ENCODE measurements around the gene PPARD. TPM values are rescaled to one million over a fixed set of nuclear protein-coding genes. Genes with fewer than 3 reads are reported as not detected.

Gene PPARD
- total RNA-seq, 1 donor from 2014 or later: 9.9 TPM

DNA sequence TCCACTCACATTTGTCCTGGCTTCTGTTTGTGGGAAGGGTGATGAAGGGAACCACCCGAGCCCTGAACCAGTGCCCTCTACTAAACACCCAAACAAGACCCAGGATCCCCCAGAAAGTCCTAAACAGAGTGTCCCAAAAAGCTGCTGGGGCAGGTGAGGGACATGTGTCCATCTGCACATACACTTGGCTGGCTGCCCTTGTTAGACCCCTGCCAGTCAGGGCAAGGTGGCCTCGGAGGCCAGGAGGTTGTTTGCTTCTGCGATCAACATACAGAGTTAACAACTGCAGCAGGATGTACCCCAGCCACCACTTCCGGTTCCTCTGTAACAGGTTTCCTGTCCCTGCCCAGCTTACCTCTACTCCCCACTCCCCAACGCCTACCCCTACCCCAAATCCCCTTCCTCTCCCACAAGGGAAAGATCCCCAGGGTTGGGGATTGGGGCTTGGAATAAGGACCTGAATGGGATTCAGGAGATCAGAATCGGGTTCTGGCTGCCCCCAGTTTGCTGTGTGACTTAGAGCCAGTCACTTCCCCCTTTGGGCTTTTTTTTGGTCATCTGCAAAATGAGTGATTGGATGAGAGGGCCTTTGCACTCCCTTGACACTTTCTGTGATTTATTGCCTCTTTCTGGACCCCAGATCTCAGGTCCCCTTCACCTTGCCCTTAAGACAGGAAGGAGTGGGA lies 30.8 kb upstream of the PPARD start:
- no peaks in the 10 kb centered on the region for H3K36me3 ChIP-seq (ENCODE audit: insufficient read depth, low read length)

DNA sequence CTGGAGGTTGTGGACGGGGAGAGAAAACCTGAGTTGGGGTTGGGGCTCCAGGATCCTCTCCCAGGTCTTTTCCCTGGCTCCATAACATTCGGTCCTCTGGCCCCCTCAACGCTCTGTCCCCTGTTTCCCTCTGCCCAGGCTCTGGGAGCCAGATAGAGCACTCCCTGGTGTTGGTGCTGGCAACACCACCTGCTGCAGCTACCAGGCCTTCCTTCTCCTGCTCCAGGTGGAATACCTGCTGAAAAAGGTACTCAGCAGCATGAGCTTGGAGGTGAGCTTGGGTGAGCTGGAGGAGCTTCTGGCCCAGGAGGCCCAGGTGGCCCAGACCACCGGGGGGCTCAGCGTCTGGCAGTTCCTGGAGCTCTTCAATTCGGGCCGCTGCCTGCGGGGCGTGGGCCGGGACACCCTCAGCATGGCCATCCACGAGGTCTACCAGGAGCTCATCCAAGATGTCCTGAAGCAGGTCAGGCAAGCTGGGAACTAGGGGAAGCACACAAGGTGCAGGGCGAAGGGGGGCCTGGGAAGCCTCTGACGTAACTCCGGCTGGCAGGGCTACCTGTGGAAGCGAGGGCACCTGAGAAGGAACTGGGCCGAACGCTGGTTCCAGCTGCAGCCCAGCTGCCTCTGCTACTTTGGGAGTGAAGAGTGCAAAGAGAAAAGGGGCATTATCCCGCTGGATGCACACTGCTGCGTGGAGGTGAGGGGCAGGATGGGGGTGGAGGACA lies 30.1 kb upstream of the PPARD start:
- TF ChIP-seq, protein P1, sequence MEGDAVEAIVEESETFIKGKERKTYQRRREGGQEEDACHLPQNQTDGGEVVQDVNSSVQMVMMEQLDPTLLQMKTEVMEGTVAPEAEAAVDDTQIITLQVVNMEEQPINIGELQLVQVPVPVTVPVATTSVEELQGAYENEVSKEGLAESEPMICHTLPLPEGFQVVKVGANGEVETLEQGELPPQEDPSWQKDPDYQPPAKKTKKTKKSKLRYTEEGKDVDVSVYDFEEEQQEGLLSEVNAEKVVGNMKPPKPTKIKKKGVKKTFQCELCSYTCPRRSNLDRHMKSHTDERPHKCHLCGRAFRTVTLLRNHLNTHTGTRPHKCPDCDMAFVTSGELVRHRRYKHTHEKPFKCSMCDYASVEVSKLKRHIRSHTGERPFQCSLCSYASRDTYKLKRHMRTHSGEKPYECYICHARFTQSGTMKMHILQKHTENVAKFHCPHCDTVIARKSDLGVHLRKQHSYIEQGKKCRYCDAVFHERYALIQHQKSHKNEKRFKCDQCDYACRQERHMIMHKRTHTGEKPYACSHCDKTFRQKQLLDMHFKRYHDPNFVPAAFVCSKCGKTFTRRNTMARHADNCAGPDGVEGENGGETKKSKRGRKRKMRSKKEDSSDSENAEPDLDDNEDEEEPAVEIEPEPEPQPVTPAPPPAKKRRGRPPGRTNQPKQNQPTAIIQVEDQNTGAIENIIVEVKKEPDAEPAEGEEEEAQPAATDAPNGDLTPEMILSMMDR (IDR thresholded peaks at IDR 0.05; ENCODE audit: insufficient read depth, low read depth, low read length): no peak
- TF ChIP-seq EZH2 (IDR thresholded peaks at IDR 0.05; ENCODE audit: insufficient read depth, low read length): no peak
- Histone ChIP-seq H3K27ac (ENCODE audit: low read depth, low read length) (no peak overlapping the region), H3K9me3 (ENCODE audit: insufficient read depth, low read depth, low read length) (no peaks in the 10 kb centered on the region), H3K79me2 (ENCODE audit: insufficient read depth, low read length) (no peaks in the 10 kb centered on the region), H3K36me3 (ENCODE audit: insufficient read depth, low read length) (no peaks in the 10 kb centered on the region), H3K4me3 (ENCODE audit: insufficient read depth, low read depth, low read length) (no peak overlapping the region), H3K9ac (ENCODE audit: low read length) (no peak overlapping the region), H3K4me2 (ENCODE audit: low read length) (no peak overlapping the region), H2AFZ (ENCODE audit: low read depth, low read length) (no peak overlapping the region), H3K27me3 (ENCODE audit: insufficient read depth, low read length) (peaks cover 16% of the 10 kb centered on the region), H4K20me1 (ENCODE audit: insufficient read depth, low read length) (no peaks in the 10 kb centered on the region), H3K4me1 (ENCODE audit: insufficient read depth, low read length) (no peaks in the 10 kb centered on the region)
- Mint-ChIP-seq H3K36me3 (ENCODE audit: low read depth, unreplicated experiment) (no peaks in the 10 kb centered on the region), H3K4me3 (ENCODE audit: unreplicated experiment) (no peak overlapping the region), H3K27me3 (ENCODE audit: low read depth, unreplicated experiment) (peaks cover 43% of the 10 kb centered on the region), H3K4me1 (ENCODE audit: low read depth, unreplicated experiment) (no peaks in the 10 kb centered on the region), H3K27ac (ENCODE audit: unreplicated experiment) (no peak overlapping the region), H3K9me3 (ENCODE audit: unreplicated experiment) (peaks cover 1% of the 10 kb centered on the region)
- no peak for DNase-seq (ENCODE audit: low read depth)
- no peak for FAIRE-seq

More for the DNA sequence above, 30.8 kb upstream of the PPARD start:
- peaks cover 1% of the 10 kb centered on the region for H3K9me3 Mint-ChIP-seq (ENCODE audit: unreplicated experiment)
- Histone ChIP-seq H2AFZ (ENCODE audit: low read depth, low read length) (no peak overlapping the region), H4K20me1 (ENCODE audit: insufficient read depth, low read length) (no peaks in the 10 kb centered on the region), H3K4me3 (ENCODE audit: insufficient read depth, low read depth, low read length) (no peak overlapping the region), H3K9ac (ENCODE audit: low read length) (no peak overlapping the region), H3K9me3 (ENCODE audit: insufficient read depth, low read depth, low read length) (no peaks in the 10 kb centered on the region), H3K27ac (ENCODE audit: low read depth, low read length) (no peak overlapping the region), H3K79me2 (ENCODE audit: insufficient read depth, low read length) (no peaks in the 10 kb centered on the region), H3K4me1 (ENCODE audit: insufficient read depth, low read length) (no peaks in the 10 kb centered on the region), H3K27me3 (ENCODE audit: insufficient read depth, low read length) (peaks cover 14% of the 10 kb centered on the region), H3K4me2 (ENCODE audit: low read length) (no peak overlapping the region)
- TF ChIP-seq, protein P1 (IDR thresholded peaks at IDR 0.05; ENCODE audit: insufficient read depth, low read depth, low read length): no peak
- no peak for TF ChIP-seq EZH2 (IDR thresholded peaks at IDR 0.05; ENCODE audit: insufficient read depth, low read length)
- DNase-seq (ENCODE audit: low read depth): no peak
- no peaks in the 10 kb centered on the region for H3K4me1 Mint-ChIP-seq (ENCODE audit: low read depth, unreplicated experiment)
- no peaks in the 10 kb centered on the region for H3K36me3 Mint-ChIP-seq (ENCODE audit: low read depth, unreplicated experiment)
- H3K27me3 Mint-ChIP-seq (ENCODE audit: low read depth, unreplicated experiment): peaks cover 40% of the 10 kb centered on the region
- FAIRE-seq: no peak
- no peak overlapping the region for H3K27ac Mint-ChIP-seq (ENCODE audit: unreplicated experiment)
- no peak overlapping the region for H3K4me3 Mint-ChIP-seq (ENCODE audit: unreplicated experiment)

DNA sequence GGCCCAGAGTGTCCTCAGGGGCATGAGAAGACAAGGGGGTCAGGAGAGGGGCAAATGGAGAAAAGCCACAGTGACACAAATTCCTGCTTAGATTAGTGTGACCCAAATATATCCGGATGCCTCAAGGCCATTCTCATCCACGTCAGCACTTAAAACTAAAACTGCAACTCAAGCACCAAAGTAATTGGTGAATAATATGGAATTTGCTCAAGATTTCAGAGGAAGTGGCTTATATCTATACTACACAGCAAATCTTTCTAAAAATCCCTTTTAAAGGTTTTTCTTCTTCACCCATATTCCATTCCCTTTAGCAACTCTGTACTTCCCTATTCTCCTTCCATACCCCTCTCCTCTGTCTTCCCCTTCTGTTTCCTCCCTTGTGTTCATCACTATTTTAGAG lies 29.6 kb upstream of the PPARD start:
- H3K36me3 Mint-ChIP-seq (ENCODE audit: low read depth, unreplicated experiment): no peaks in the 10 kb centered on the region
- Histone ChIP-seq H3K9ac (ENCODE audit: low read length) (no peak overlapping the region), H2AFZ (ENCODE audit: low read depth, low read length) (no peak overlapping the region), H3K27ac (ENCODE audit: low read depth, low read length) (no peak overlapping the region), H3K4me1 (ENCODE audit: insufficient read depth, low read length) (peaks cover 4% of the 10 kb centered on the region), H3K9me3 (ENCODE audit: insufficient read depth, low read depth, low read length) (no peaks in the 10 kb centered on the region), H3K27me3 (ENCODE audit: insufficient read depth, low read length) (peaks cover 14% of the 10 kb centered on the region), H3K4me3 (ENCODE audit: insufficient read depth, low read depth, low read length) (no peak overlapping the region), H3K79me2 (ENCODE audit: insufficient read depth, low read length) (no peaks in the 10 kb centered on the region), H3K4me2 (ENCODE audit: low read length) (no peak overlapping the region), H3K36me3 (ENCODE audit: insufficient read depth, low read length) (no peaks in the 10 kb centered on the region), H4K20me1 (ENCODE audit: insufficient read depth, low read length) (no peaks in the 10 kb centered on the region)
- H3K9me3 Mint-ChIP-seq (ENCODE audit: unreplicated experiment): peaks cover 1% of the 10 kb centered on the region
- no peak overlapping the region for H3K4me3 Mint-ChIP-seq (ENCODE audit: unreplicated experiment)
- H3K4me1 Mint-ChIP-seq (ENCODE audit: low read depth, unreplicated experiment): no peaks in the 10 kb centered on the region
- DNase-seq (ENCODE audit: low read depth) (no peak), FAIRE-seq (no peak)
- TF ChIP-seq, protein P1 (IDR thresholded peaks at IDR 0.05; ENCODE audit: insufficient read depth, low read depth, low read length): no peak
- no peak for TF ChIP-seq EZH2 (IDR thresholded peaks at IDR 0.05; ENCODE audit: insufficient read depth, low read length)
- peaks cover 41% of the 10 kb centered on the region for H3K27me3 Mint-ChIP-seq (ENCODE audit: low read depth, unreplicated experiment)
- H3K27ac Mint-ChIP-seq (ENCODE audit: unreplicated experiment): no peak overlapping the region
